IMR-90 (cell line): ENCODE data around the gene ITK. TPM values are rescaled to one million over a fixed set of nuclear protein-coding genes. Genes with fewer than 3 reads are reported as not detected.

Experiments
- ATAC-seq: fragments of 200-7000 bp; cut with Tn5 transposase; 2 replicates; pipeline ENCODE4 v1.9.1; 2020; ENCODE audit warnings: low read depth, mild to moderate bottlenecking, moderate library complexity
- BruUV-seq: library from RNA; stranded (reverse); fragments of 400-500 nt; replicated peaks from 2 replicates; lab custom pipeline; 2021; lab: Mats Ljungman, UMichigan
- CTCF ChIA-PET: fragments of 300-600 bp; formaldehyde crosslinking; extraction: SDS; loops from one replicate; lab custom pipeline; 2021; ENCODE audit warnings: antibody characterized with exemption; lab: Yijun Ruan, JAX
- POLR2A ChIA-PET: fragments of 300-600 bp; sonication (Branson Sonifier 250); formaldehyde crosslinking; loops from one replicate; lab custom pipeline; 2022; ENCODE audit warnings: antibody characterized with exemption; ENCODE audit not compliant: unreplicated experiment; lab: Charles Lee
- DNase-seq: peaks from one replicate; pipeline ENCODE4 v3.0.0; 2013
- H2AFZ ChIP-seq: replicated peaks from 2 replicates; pipeline ENCODE3; 2013; ENCODE audit warnings: low read length, mild to moderate bottlenecking; ENCODE audit not compliant: poor library complexity
- H2AK5ac ChIP-seq: 2 replicates; pipeline ENCODE4 v1.6.1; 2013; ENCODE audit warnings: low read depth, low read length, inconsistent platforms
- H2AK9ac ChIP-seq: replicated peaks from 2 replicates; pipeline ENCODE3; 2013; ENCODE audit warnings: mild to moderate bottlenecking, low read depth, low read length, moderate library complexity; ENCODE audit not compliant: poor library complexity
- H2BK120ac ChIP-seq: 2 replicates; pipeline ENCODE4 v1.6.1; 2013; ENCODE audit warnings: low read depth, low read length, inconsistent platforms
- H2BK15ac ChIP-seq: 3 replicates; pipeline ENCODE4 v1.6.1; 2013; ENCODE audit warnings: low read depth, low read length, inconsistent platforms
- H2BK20ac ChIP-seq: 2 replicates; pipeline ENCODE4 v1.6.1; 2013; ENCODE audit warnings: low read depth, mild to moderate bottlenecking, inconsistent platforms, low read length, moderate library complexity
- H2BK5ac ChIP-seq: 2 replicates; pipeline ENCODE4 v1.6.1; 2013; ENCODE audit warnings: mild to moderate bottlenecking, low read depth, low read length, inconsistent platforms; ENCODE audit not compliant: poor library complexity, severe bottlenecking
- H3K14ac ChIP-seq: replicated peaks from 2 replicates; pipeline ENCODE4 v1.6.1; 2013; ENCODE audit warnings: low read depth, low read length, inconsistent platforms
- H3K18ac ChIP-seq: 2 replicates; pipeline ENCODE4 v1.6.1; 2013; ENCODE audit warnings: low read depth, low read length, control low read depth
- H3K23ac ChIP-seq: 2 replicates; pipeline ENCODE4 v1.6.1; 2013; ENCODE audit warnings: low read depth, low read length, inconsistent platforms
- H3K27ac ChIP-seq: 2 replicates; pipeline ENCODE4 v1.5.1; 2013; ENCODE audit warnings: mild to moderate bottlenecking, control low read depth, low read length; ENCODE audit not compliant: insufficient read depth
- H3K27me3 ChIP-seq: 2 replicates; pipeline ENCODE4 v1.6.1; 2013; ENCODE audit warnings: low read length; ENCODE audit not compliant: control insufficient read depth, insufficient read depth
- H3K36me3 ChIP-seq: 2 replicates; pipeline ENCODE4 v1.6.1; 2013; ENCODE audit warnings: low read length, mixed read lengths; ENCODE audit not compliant: control insufficient read depth, insufficient read depth
- H3K4ac ChIP-seq: 2 replicates; pipeline ENCODE4 v1.6.1; 2013; ENCODE audit warnings: low read depth, low read length, inconsistent platforms
- H3K4me1 ChIP-seq: 2 replicates; pipeline ENCODE4 v1.6.1; 2013; ENCODE audit warnings: low read length, mixed read lengths; ENCODE audit not compliant: control insufficient read depth, insufficient read depth
- H3K4me2 ChIP-seq: 2 replicates; pipeline ENCODE4 v1.6.1; 2013; ENCODE audit warnings: low read depth, mild to moderate bottlenecking, control low read depth, low read length, moderate library complexity
- H3K4me3 ChIP-seq: 2 replicates; pipeline ENCODE4 v1.5.1; 2013; ENCODE audit warnings: low read depth, mild to moderate bottlenecking, control low read depth, low read length, moderate library complexity; ENCODE audit not compliant: insufficient read depth
- H3K56ac ChIP-seq: 2 replicates; pipeline ENCODE4 v1.6.1; 2013; ENCODE audit warnings: low read length, inconsistent platforms; ENCODE audit not compliant: insufficient read depth; ENCODE audit errors: extremely low read depth
- H3K79me1 ChIP-seq, 2 experiments: 2 replicates each; pipeline ENCODE4 v1.6.1; 2013; ENCODE audit warnings: low read length in 2 of 2, inconsistent platforms in 1 of 2, low read depth in 1 of 2
- H3K9ac ChIP-seq: 2 replicates; pipeline ENCODE4 v1.6.1; 2013; ENCODE audit warnings: low read depth, low read length, control low read depth
- H3K9me1 ChIP-seq: 2 replicates; pipeline ENCODE4 v1.6.1; 2013; ENCODE audit warnings: low read length, inconsistent platforms; ENCODE audit not compliant: insufficient read depth
- H3K9me3 ChIP-seq: 2 replicates; pipeline ENCODE4 v1.6.1; 2013; ENCODE audit warnings: low read length; ENCODE audit not compliant: control insufficient read depth, insufficient read depth
- H4K20me1 ChIP-seq: 2 replicates; pipeline ENCODE4 v1.6.1; 2013; ENCODE audit warnings: low read length, inconsistent platforms; ENCODE audit not compliant: insufficient read depth
- H4K5ac ChIP-seq: 2 replicates; pipeline ENCODE4 v1.6.1; 2013; ENCODE audit warnings: mild to moderate bottlenecking, low read depth, low read length, control low read depth
- H4K8ac ChIP-seq, 2 experiments: 2 replicates each; pipeline ENCODE4 v1.6.1; 2013; ENCODE audit warnings: low read depth in 2 of 2, low read length in 2 of 2, control low read depth in 1 of 2, inconsistent platforms in 1 of 2
- H4K91ac ChIP-seq: 2 replicates; pipeline ENCODE4 v1.6.1; 2013; ENCODE audit warnings: low read depth, low read length, inconsistent platforms; ENCODE audit not compliant: insufficient read depth
- CEBPB ChIP-seq: IDR thresholded peaks from 2 replicates; pipeline ENCODE4 v1.6.1; 2012; ENCODE audit warnings: low read depth, low read length, improper control_type of control experiment
- CHD1 ChIP-seq: IDR thresholded peaks from 2 replicates; pipeline ENCODE4 v1.6.1; 2012; ENCODE audit warnings: low read depth, low read length, improper control_type of control experiment
- FOS ChIP-seq: fragments of 150-350 bp; IDR thresholded peaks from 2 replicates; pipeline ENCODE4 v1.6.1; 2016; ENCODE audit warnings: low read depth, low read length
- MAFK ChIP-seq: IDR thresholded peaks from 2 replicates; pipeline ENCODE4 v1.6.1; 2012; ENCODE audit warnings: low read depth, low read length, improper control_type of control experiment
- MAZ ChIP-seq: IDR thresholded peaks from 2 replicates; pipeline ENCODE4 v1.6.1; 2012; ENCODE audit warnings: low read depth, mild to moderate bottlenecking, low read length, improper control_type of control experiment, moderate library complexity, borderline replicate concordance
- MXI1 ChIP-seq: IDR thresholded peaks from 2 replicates; pipeline ENCODE4 v1.6.1; 2012; ENCODE audit warnings: low read depth, mild to moderate bottlenecking, low read length, moderate library complexity, borderline replicate concordance
- NFE2L2 ChIP-seq: fragments of 150-350 bp; IDR thresholded peaks from 2 replicates; pipeline ENCODE4 v1.6.1; 2016; ENCODE audit warnings: low read depth, mild to moderate bottlenecking, low read length
- POLR2A ChIP-seq: IDR thresholded peaks from 2 replicates; pipeline ENCODE4 v1.6.1; 2012; ENCODE audit warnings: mild to moderate bottlenecking, low read depth, low read length
- RAD21 ChIP-seq: IDR thresholded peaks from 2 replicates; pipeline ENCODE4 v1.6.1; 2012; ENCODE audit warnings: low read length, improper control_type of control experiment
- RCOR1 ChIP-seq: IDR thresholded peaks from 2 replicates; pipeline ENCODE4 v1.6.1; 2012; ENCODE audit warnings: mild to moderate bottlenecking, low read length, improper control_type of control experiment; ENCODE audit not compliant: insufficient replicate concordance
- RFX5 ChIP-seq: IDR thresholded peaks from 2 replicates; pipeline ENCODE4 v1.8.0; 2012; ENCODE audit warnings: low read depth, mild to moderate bottlenecking, low read length, moderate library complexity
- WGBS, 2 experiments: methylation state at CpG; one replicate each; pipeline versions ENCODE4 v1.1.5 to v1.1.7; 2013; ENCODE audit warnings: missing lambda C conversion rate in 2 of 2; ENCODE audit not compliant: insufficient read length in 1 of 2; ENCODE audit errors: extremely low coverage in 2 of 2; 5-methylcytosine and 5-hydroxymethylcytosine counted together
- dilution Hi-C: fragments of 300-500 bp; cut with HindIII; formaldehyde crosslinking; loops from one replicate; pipeline ENCODE4 v1.14.3; 2018; ENCODE audit warnings: low sequenced_read_pairs; ENCODE audit not compliant: unreplicated experiment
- in situ Hi-C: fragments of 300-500 bp; cut with MboI; formaldehyde crosslinking; loops from 3 replicates; pipeline ENCODE4 v1.14.3; 2019; ENCODE audit warnings: low sequenced_read_pairs, inconsistent platforms, mixed read lengths
- intact Hi-C: fragments of 100-400 bp; cut with micrococcal nuclease; formaldehyde crosslinking; loops from 2 replicates; pipeline ENCODE4 v1.10.0; 2022
- polyA plus RNA-seq, 3 experiments: library from polyadenylated mRNA; depleted of rRNA; stranded (reverse); fragments of >200 nt; gene quantifications; 2 replicates each; pipeline ENCODE4 v1.2.3, GENCODE V29; 2012; ENCODE audit warnings: low replicate concordance in 1 of 3
- total RNA-seq: library from RNA; depleted of rRNA; stranded (reverse); fragments of >200 nt; gene quantifications from 2 replicates; pipeline ENCODE4 v1.2.3, GENCODE V29; 2012
- TF ChIP-seq, protein P1 (sequence below): conservative IDR thresholded peaks from 2 replicates; pipeline ENCODE4 v1.5.1; 2012; ENCODE audit warnings: mild to moderate bottlenecking, low read depth, low read length, improper control_type of control experiment
- TF ChIP-seq, protein P2 (sequence below): fragments of 150-350 bp; IDR thresholded peaks from 2 replicates; pipeline ENCODE4 v1.6.1; 2016; ENCODE audit warnings: low read depth, mild to moderate bottlenecking, low read length, moderate library complexity, borderline replicate concordance

Gene ITK
- total and polyA plus RNA-seq, 2 of the 4 experiments (the other 2 are of a cell fraction): not detected

DNA sequence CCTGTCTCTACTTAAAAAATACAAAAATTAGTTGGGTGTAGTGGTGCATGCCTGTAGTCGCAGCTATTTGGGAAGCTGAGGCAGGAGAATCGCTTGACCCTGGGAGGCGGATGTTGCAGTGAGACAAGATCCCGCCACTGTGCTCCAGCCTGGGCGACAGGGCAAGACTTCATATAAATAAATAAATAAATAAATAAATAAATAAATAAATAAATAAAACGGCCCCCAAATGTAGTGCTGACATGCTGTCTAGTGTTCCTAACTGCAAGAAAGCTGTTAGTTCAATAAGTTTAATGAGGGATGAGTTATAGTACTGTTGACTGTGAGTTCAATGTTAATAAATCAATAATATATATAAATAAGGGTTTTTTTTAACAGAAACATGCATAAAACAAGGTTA, 77.8 kb downstream of the ITK start:
- Histone ChIP-seq H2AK5ac (no peak overlapping the region), H2AFZ (no peak overlapping the region), H3K4me3 (no peak overlapping the region), H2BK120ac (no peak overlapping the region), H3K23ac (no peak overlapping the region), H2BK20ac (no peak overlapping the region), H4K5ac (no peak overlapping the region), H3K9me1 (no peaks in the 10 kb centered on the region), H3K4me2 (no peak overlapping the region), H3K27me3 (peaks cover 24% of the 10 kb centered on the region), H3K9me3 (no peaks in the 10 kb centered on the region), H4K20me1 (no peaks in the 10 kb centered on the region), H3K56ac (no peak overlapping the region), H3K4ac (no peak overlapping the region), H2AK9ac (no peak overlapping the region), H4K8ac (no peak overlapping the region), H4K91ac (no peak overlapping the region), H3K27ac (no peak overlapping the region), H2BK5ac (no peak overlapping the region), H3K4me1 (no peaks in the 10 kb centered on the region), H3K79me1 (no peaks in the 10 kb centered on the region), H3K14ac (no peak overlapping the region), H3K36me3 (no peaks in the 10 kb centered on the region), H3K18ac (no peak overlapping the region), H2BK15ac (no peak overlapping the region), H3K9ac (no peak overlapping the region)
- ATAC-seq (no peak), DNase-seq (no peak)
- intact Hi-C loops (no loop called here), in situ Hi-C loops (no loop called here), dilution Hi-C loops (no loop called here)
- BruUV-seq: no TSS peak
- POLR2A ChIA-PET: no interaction called here
- no peak for TF ChIP-seq POLR2A
- TF ChIP-seq CEBPB: no peak
- TF ChIP-seq FOS: no peak
- TF ChIP-seq, protein P1, sequence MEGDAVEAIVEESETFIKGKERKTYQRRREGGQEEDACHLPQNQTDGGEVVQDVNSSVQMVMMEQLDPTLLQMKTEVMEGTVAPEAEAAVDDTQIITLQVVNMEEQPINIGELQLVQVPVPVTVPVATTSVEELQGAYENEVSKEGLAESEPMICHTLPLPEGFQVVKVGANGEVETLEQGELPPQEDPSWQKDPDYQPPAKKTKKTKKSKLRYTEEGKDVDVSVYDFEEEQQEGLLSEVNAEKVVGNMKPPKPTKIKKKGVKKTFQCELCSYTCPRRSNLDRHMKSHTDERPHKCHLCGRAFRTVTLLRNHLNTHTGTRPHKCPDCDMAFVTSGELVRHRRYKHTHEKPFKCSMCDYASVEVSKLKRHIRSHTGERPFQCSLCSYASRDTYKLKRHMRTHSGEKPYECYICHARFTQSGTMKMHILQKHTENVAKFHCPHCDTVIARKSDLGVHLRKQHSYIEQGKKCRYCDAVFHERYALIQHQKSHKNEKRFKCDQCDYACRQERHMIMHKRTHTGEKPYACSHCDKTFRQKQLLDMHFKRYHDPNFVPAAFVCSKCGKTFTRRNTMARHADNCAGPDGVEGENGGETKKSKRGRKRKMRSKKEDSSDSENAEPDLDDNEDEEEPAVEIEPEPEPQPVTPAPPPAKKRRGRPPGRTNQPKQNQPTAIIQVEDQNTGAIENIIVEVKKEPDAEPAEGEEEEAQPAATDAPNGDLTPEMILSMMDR: no peak
- no peak for TF ChIP-seq NFE2L2
- TF ChIP-seq RCOR1: no peak
- no peak for TF ChIP-seq CHD1
- TF ChIP-seq, protein P2, sequence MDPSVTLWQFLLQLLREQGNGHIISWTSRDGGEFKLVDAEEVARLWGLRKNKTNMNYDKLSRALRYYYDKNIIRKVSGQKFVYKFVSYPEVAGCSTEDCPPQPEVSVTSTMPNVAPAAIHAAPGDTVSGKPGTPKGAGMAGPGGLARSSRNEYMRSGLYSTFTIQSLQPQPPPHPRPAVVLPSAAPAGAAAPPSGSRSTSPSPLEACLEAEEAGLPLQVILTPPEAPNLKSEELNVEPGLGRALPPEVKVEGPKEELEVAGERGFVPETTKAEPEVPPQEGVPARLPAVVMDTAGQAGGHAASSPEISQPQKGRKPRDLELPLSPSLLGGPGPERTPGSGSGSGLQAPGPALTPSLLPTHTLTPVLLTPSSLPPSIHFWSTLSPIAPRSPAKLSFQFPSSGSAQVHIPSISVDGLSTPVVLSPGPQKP: no peak
- TF ChIP-seq MAFK: no peak
- no peak for TF ChIP-seq RFX5
- no peak for TF ChIP-seq MXI1
- no peak for TF ChIP-seq MAZ
- TF ChIP-seq RAD21: no peak
- no CpG with 5 or more reads among the region's 6 CpGs for WGBS, 2 experiments
- CTCF ChIA-PET: no interaction called here
